SK-N-SH treated with all-trans-retinoic acid at 6 μM for 48 hours (cell line): Measurements from ENCODE around the gene IFT57.

Source experiments
- ATAC-seq: fragments of 200-7000 bp; cut with Tn5 transposase; 3 replicates; pipeline ENCODE4 v1.9.1; 2020; ENCODE audit warnings: mild to moderate bottlenecking, moderate library complexity
- ARNTL ChIP-seq: fragments of 450-650 bp; formaldehyde crosslinking; IDR thresholded peaks from 2 replicates; pipeline ENCODE4 v1.5.0; 2020; ENCODE audit warnings: low read depth, mild to moderate bottlenecking, moderate library complexity, borderline replicate concordance
- BACH2 ChIP-seq: fragments of 250-450 bp; sonication (Bioruptor Pico); IDR thresholded peaks from 2 replicates; pipeline ENCODE4 v1.9.0; 2021; ENCODE audit warnings: mild to moderate bottlenecking, borderline replicate concordance
- CSDC2 ChIP-seq: fragments of 250-450 bp; sonication (Bioruptor Pico); IDR thresholded peaks from 2 replicates; pipeline ENCODE4 v1.5.0; 2020; ENCODE audit warnings: mild to moderate bottlenecking, moderate library complexity
- ESRRG ChIP-seq: fragments of 250-450 bp; sonication (Bioruptor Pico); IDR thresholded peaks from 2 replicates; pipeline ENCODE4 v1.6.1; 2021; ENCODE audit warnings: mild to moderate bottlenecking
- GLIS3 ChIP-seq: fragments of 250-450 bp; sonication (Bioruptor Pico); IDR thresholded peaks from 2 replicates; pipeline ENCODE4 v1.5.0; 2020; ENCODE audit warnings: mild to moderate bottlenecking, moderate library complexity
- ISL1 ChIP-seq: fragments of 250-450 bp; sonication (Bioruptor Pico); IDR thresholded peaks from 2 replicates; pipeline ENCODE4 v2.1.2; 2022; ENCODE audit warnings: mild to moderate bottlenecking, moderate library complexity
- OSR1 ChIP-seq: fragments of 250-450 bp; sonication (Bioruptor Pico); IDR thresholded peaks from 2 replicates; pipeline ENCODE4 v1.8.0; 2022; ENCODE audit warnings: moderate library complexity, mild to moderate bottlenecking, inconsistent platforms
- PPARA ChIP-seq: fragments of 250-450 bp; sonication (Bioruptor Pico); IDR thresholded peaks from 2 replicates; pipeline ENCODE4 v1.5.0; 2020; ENCODE audit warnings: mild to moderate bottlenecking, borderline replicate concordance
- RARB ChIP-seq: fragments of 250-450 bp; sonication (Bioruptor Pico); IDR thresholded peaks from 2 replicates; pipeline ENCODE4 v1.8.0; 2021; ENCODE audit warnings: mild to moderate bottlenecking, moderate library complexity
- SNAI2 ChIP-seq: fragments of 250-450 bp; sonication (Bioruptor Pico); IDR thresholded peaks from 2 replicates; pipeline ENCODE4 v1.5.0; 2020; ENCODE audit warnings: mild to moderate bottlenecking, moderate library complexity
- TCF4 ChIP-seq: fragments of 250-450 bp; sonication (Bioruptor Pico); IDR thresholded peaks from 2 replicates; pipeline ENCODE4 v1.8.0; 2021; ENCODE audit warnings: mild to moderate bottlenecking, moderate library complexity, borderline replicate concordance
- TOX ChIP-seq: fragments of 250-450 bp; sonication (Bioruptor Pico); IDR thresholded peaks from 2 replicates; pipeline ENCODE4 v1.8.0; 2021; ENCODE audit warnings: mild to moderate bottlenecking, moderate library complexity, borderline replicate concordance
- ZC3H10 ChIP-seq: fragments of 250-450 bp; sonication (Bioruptor Pico); IDR thresholded peaks from 2 replicates; pipeline ENCODE4 v1.5.1; 2021; ENCODE audit warnings: mild to moderate bottlenecking, moderate library complexity
- ZFP3 ChIP-seq: fragments of 250-450 bp; sonication (Bioruptor Pico); IDR thresholded peaks from 2 replicates; pipeline ENCODE4 v1.5.0; 2020; ENCODE audit warnings: mild to moderate bottlenecking, moderate library complexity
- ZFP30 ChIP-seq: fragments of 450-650 bp; formaldehyde crosslinking; IDR thresholded peaks from 2 replicates; pipeline ENCODE4 v1.5.0; 2022; ENCODE audit warnings: mild to moderate bottlenecking, moderate library complexity
- ZNF70 ChIP-seq: fragments of 450-650 bp; formaldehyde crosslinking; IDR thresholded peaks from 2 replicates; pipeline ENCODE4 v1.5.0; 2020; ENCODE audit warnings: mild to moderate bottlenecking, moderate library complexity
- ZNF8 ChIP-seq: fragments of 450-650 bp; formaldehyde crosslinking; IDR thresholded peaks from 2 replicates; pipeline ENCODE4 v1.5.0; 2020; ENCODE audit warnings: mild to moderate bottlenecking, moderate library complexity
- TF ChIP-seq, protein P1 (sequence below): fragments of 250-450 bp; sonication (Bioruptor Pico); IDR thresholded peaks from 2 replicates; pipeline ENCODE4 v1.5.1; 2021; ENCODE audit warnings: mild to moderate bottlenecking, moderate library complexity
- TF ChIP-seq, protein P2 (sequence below): fragments of 250-450 bp; sonication (Bioruptor Pico); IDR thresholded peaks from 2 replicates; pipeline ENCODE4 v1.8.0; 2020; ENCODE audit warnings: mild to moderate bottlenecking, moderate library complexity, borderline replicate concordance
- TF ChIP-seq, protein P3 (sequence below): fragments of 250-450 bp; sonication (Bioruptor Pico); IDR thresholded peaks from 2 replicates; pipeline ENCODE4 v1.8.0; 2021; ENCODE audit warnings: low read depth, mild to moderate bottlenecking, moderate library complexity, borderline replicate concordance
- TF ChIP-seq, protein P4 (sequence below): fragments of 250-450 bp; sonication (Bioruptor Pico); IDR thresholded peaks from 2 replicates; pipeline ENCODE4 v1.5.0; 2020; ENCODE audit warnings: mild to moderate bottlenecking, moderate library complexity

Gene IFT57

DNA sequence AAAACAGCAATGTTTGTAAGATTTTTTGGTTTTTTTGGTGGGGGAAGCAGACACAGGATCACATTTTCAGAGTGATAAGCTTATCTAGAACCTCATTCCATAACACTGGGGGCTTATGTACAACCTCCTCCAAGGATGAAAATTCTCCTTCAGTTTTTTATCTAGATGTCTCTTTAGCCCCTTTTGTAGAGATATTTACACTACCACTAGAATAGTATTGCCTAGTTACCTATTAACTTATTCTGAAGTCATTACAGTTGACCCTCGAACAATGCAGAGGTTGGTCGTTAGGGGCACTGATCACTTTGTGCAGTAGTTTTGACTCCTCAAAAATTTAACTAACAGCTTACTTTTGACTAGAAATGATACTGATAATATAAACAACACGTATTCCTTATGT is 32.8 kb downstream of the IFT57 start:
- TF ChIP-seq ESRRG (CRISPR knock-in tag), result no peak
- TF ChIP-seq, protein P1, sequence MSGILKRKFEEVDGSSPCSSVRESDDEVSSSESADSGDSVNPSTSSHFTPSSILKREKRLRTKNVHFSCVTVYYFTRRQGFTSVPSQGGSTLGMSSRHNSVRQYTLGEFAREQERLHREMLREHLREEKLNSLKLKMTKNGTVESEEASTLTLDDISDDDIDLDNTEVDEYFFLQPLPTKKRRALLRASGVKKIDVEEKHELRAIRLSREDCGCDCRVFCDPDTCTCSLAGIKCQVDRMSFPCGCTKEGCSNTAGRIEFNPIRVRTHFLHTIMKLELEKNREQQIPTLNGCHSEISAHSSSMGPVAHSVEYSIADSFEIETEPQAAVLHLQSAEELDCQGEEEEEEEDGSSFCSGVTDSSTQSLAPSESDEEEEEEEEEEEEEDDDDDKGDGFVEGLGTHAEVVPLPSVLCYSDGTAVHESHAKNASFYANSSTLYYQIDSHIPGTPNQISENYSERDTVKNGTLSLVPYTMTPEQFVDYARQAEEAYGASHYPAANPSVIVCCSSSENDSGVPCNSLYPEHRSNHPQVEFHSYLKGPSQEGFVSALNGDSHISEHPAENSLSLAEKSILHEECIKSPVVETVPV (CRISPR knock-in tag), result no peak
- no peak for TF ChIP-seq OSR1 (CRISPR knock-in tag)
- TF ChIP-seq, protein P2, sequence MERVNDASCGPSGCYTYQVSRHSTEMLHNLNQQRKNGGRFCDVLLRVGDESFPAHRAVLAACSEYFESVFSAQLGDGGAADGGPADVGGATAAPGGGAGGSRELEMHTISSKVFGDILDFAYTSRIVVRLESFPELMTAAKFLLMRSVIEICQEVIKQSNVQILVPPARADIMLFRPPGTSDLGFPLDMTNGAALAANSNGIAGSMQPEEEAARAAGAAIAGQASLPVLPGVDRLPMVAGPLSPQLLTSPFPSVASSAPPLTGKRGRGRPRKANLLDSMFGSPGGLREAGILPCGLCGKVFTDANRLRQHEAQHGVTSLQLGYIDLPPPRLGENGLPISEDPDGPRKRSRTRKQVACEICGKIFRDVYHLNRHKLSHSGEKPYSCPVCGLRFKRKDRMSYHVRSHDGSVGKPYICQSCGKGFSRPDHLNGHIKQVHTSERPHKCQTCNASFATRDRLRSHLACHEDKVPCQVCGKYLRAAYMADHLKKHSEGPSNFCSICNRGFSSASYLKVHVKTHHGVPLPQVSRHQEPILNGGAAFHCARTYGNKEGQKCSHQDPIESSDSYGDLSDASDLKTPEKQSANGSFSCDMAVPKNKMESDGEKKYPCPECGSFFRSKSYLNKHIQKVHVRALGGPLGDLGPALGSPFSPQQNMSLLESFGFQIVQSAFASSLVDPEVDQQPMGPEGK (CRISPR knock-in tag), result no peak
- TF ChIP-seq TOX (CRISPR knock-in tag), result no peak
- TF ChIP-seq CSDC2 (CRISPR knock-in tag), result no peak
- no peak for TF ChIP-seq ARNTL (CRISPR knock-in tag)
- no peak for TF ChIP-seq GLIS3 (CRISPR knock-in tag)
- no peak for TF ChIP-seq ZNF70
- TF ChIP-seq TCF4 (CRISPR knock-in tag), result no peak
- TF ChIP-seq SNAI2 (CRISPR knock-in tag), result no peak
- TF ChIP-seq PPARA, result no peak
- no peak for TF ChIP-seq RARB (CRISPR knock-in tag)
- TF ChIP-seq BACH2 (CRISPR knock-in tag), result no peak
- TF ChIP-seq, all 23 proteins: peak for 0
- ATAC-seq, result no peak

DNA sequence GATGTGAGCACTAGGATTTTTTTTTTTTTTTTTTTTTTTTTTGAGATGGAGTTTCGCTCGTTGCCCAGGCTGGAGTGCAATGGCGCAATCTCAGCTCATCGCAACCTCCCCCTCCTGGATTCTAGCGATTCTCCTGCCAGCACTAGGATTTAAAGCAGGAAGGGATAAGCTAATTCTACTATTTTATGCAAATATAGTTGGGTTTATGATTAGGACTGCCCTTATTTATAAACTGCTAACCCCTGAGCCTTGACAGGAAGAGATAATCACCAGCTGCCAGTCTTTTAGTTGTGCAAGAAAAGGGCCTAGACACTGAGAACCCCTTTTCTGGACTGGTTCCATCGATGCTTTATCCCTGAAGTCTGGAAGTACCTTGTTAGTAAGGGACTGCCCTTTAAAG is 36.7 kb downstream of the IFT57 start:
- no peak for TF ChIP-seq ZC3H10 (CRISPR knock-in tag)
- TF ChIP-seq, protein P3, sequence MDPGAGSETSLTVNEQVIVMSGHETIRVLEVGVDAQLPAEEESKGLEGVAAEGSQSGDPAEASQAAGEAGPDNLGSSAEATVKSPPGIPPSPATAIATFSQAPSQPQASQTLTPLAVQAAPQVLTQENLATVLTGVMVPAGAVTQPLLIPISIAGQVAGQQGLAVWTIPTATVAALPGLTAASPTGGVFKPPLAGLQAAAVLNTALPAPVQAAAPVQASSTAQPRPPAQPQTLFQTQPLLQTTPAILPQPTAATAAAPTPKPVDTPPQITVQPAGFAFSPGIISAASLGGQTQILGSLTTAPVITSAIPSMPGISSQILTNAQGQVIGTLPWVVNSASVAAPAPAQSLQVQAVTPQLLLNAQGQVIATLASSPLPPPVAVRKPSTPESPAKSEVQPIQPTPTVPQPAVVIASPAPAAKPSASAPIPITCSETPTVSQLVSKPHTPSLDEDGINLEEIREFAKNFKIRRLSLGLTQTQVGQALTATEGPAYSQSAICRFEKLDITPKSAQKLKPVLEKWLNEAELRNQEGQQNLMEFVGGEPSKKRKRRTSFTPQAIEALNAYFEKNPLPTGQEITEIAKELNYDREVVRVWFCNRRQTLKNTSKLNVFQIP (CRISPR knock-in tag), result no peak
- TF ChIP-seq ZFP30 (CRISPR knock-in tag), result no peak
- no peak for TF ChIP-seq ESRRG (CRISPR knock-in tag)
- no peak for TF ChIP-seq TCF4 (CRISPR knock-in tag)
- TF ChIP-seq RARB (CRISPR knock-in tag), result no peak
- no peak for TF ChIP-seq OSR1 (CRISPR knock-in tag)
- TF ChIP-seq ZFP3 (CRISPR knock-in tag), result no peak
- TF ChIP-seq PPARA, result no peak
- TF ChIP-seq GLIS3 (CRISPR knock-in tag), result no peak
- ATAC-seq, result no peak

DNA sequence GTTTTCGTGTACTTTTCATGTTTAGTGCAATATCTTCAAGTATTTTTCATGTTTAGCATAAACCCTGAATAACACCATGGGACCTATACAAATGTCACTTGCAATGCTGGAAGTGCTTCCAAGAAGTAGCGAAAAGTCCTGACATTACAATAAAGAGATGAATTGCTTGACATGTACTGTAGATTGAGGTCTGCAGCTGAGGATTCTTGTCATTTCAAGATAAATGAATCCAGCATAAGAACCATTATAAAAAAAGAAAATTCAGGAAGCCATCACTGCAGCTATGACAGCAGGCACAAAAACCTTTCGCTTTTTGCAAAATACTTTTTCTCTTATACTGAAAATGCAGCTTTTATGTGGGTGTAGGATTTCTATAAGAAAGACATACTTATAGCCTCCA is 37.4 kb downstream of the IFT57 start:
- no peak for ATAC-seq
- no peak for TF ChIP-seq ZC3H10 (CRISPR knock-in tag)
- TF ChIP-seq ISL1 (CRISPR knock-in tag), result no peak
- TF ChIP-seq RARB (CRISPR knock-in tag), result no peak
- TF ChIP-seq ZNF8 (CRISPR knock-in tag), result no peak
- TF ChIP-seq, protein P4, sequence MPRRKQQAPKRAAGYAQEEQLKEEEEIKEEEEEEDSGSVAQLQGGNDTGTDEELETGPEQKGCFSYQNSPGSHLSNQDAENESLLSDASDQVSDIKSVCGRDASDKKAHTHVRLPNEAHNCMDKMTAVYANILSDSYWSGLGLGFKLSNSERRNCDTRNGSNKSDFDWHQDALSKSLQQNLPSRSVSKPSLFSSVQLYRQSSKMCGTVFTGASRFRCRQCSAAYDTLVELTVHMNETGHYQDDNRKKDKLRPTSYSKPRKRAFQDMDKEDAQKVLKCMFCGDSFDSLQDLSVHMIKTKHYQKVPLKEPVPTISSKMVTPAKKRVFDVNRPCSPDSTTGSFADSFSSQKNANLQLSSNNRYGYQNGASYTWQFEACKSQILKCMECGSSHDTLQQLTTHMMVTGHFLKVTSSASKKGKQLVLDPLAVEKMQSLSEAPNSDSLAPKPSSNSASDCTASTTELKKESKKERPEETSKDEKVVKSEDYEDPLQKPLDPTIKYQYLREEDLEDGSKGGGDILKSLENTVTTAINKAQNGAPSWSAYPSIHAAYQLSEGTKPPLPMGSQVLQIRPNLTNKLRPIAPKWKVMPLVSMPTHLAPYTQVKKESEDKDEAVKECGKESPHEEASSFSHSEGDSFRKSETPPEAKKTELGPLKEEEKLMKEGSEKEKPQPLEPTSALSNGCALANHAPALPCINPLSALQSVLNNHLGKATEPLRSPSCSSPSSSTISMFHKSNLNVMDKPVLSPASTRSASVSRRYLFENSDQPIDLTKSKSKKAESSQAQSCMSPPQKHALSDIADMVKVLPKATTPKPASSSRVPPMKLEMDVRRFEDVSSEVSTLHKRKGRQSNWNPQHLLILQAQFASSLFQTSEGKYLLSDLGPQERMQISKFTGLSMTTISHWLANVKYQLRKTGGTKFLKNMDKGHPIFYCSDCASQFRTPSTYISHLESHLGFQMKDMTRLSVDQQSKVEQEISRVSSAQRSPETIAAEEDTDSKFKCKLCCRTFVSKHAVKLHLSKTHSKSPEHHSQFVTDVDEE, result no peak
- TF ChIP-seq, protein P2 (CRISPR knock-in tag), result no peak
- TF ChIP-seq ZNF70, result no peak
- TF ChIP-seq ARNTL (CRISPR knock-in tag), result no peak
- TF ChIP-seq, protein P3 (CRISPR knock-in tag), result no peak
- no peak for TF ChIP-seq PPARA
- TF ChIP-seq TOX (CRISPR knock-in tag), result no peak
- no peak for TF ChIP-seq ZFP30 (CRISPR knock-in tag)
- no peak for TF ChIP-seq ESRRG (CRISPR knock-in tag)
- TF ChIP-seq BACH2 (CRISPR knock-in tag), result no peak
- TF ChIP-seq ZFP3 (CRISPR knock-in tag), result no peak
